ENCODE data around the gene KMT2C. TPM values are rescaled to one million over a fixed set of nuclear protein-coding genes. Genes with fewer than 3 reads are reported as not detected.
"Not testable (repeated sequence)": the region's sequence is repeated elsewhere in the genome, so short reads cannot be mapped to it uniquely, and the experiment has no call there.

Gene KMT2C
- total RNA-seq, 1 experiment from 2014 or later, result 8.7 TPM

GRCh38 chr7:152383341-152384234 lies 52.2 kb downstream of the KMT2C start:
- no peak overlapping the region for H3K4me3 ChIP-seq
- no peaks in the 10 kb centered on the region for H3K36me3 ChIP-seq
- DNase-seq, result peak; percentile 17
- H3K9me3 ChIP-seq, result no peaks in the 10 kb centered on the region
- H3K27me3 ChIP-seq, result no peaks in the 10 kb centered on the region

- DNase-seq, result no peak
- H3K4me3 ChIP-seq, result no peak overlapping the region
- no peaks in the 10 kb centered on the region for H3K27me3 ChIP-seq
- H3K36me3 ChIP-seq, result no peaks in the 10 kb centered on the region
- H3K9me3 ChIP-seq, result no peaks in the 10 kb centered on the region
Measured at GRCh38 chr7:152382244-152382643, 53.6 kb downstream of the KMT2C start.

- not testable (repeated sequence) for H3K9me3 ChIP-seq, DNase-seq, H3K36me3 ChIP-seq, H3K4me3 ChIP-seq, H3K27me3 ChIP-seq
Measured at GRCh38 chr7:152380931-152381578, 54.7 kb downstream of the KMT2C start.

- H3K36me3 ChIP-seq, DNase-seq: not testable (repeated sequence)
Measured at GRCh38 chr7:152378497-152378896, 57.3 kb downstream of the KMT2C start.

GRCh38 chr7:152376716-152377484 lies 58.9 kb downstream of the KMT2C start:
- not testable (repeated sequence) for H3K36me3 ChIP-seq, DNase-seq, H3K4me3 ChIP-seq, H3K27me3 ChIP-seq, H3K9me3 ChIP-seq

More at GRCh38 chr7:152378497-152378896, 57.3 kb downstream of the KMT2C start:
- not testable (repeated sequence) for H3K27me3 ChIP-seq, H3K4me3 ChIP-seq, H3K9me3 ChIP-seq

- H3K9me3 ChIP-seq, result no peaks in the 10 kb centered on the region; the same call in 1 of the 2 replicates
- DNase-seq, result no peak
- H3K4me3 ChIP-seq, result no peak overlapping the region
- H3K27me3 ChIP-seq, result no peaks in the 10 kb centered on the region
- H3K36me3 ChIP-seq, result no peaks in the 10 kb centered on the region; the same call in 1 of the 2 replicates
Measured at GRCh38 chr7:152370297-152370696, 65.5 kb downstream of the KMT2C start.

GRCh38 chr7:152369518-152369917 lies 66.3 kb downstream of the KMT2C start:
- H3K4me3 ChIP-seq, result no peak overlapping the region
- no peak for DNase-seq
- no peaks in the 10 kb centered on the region; the same call in 1 of the 2 replicates for H3K9me3 ChIP-seq
- no peaks in the 10 kb centered on the region for H3K27me3 ChIP-seq
- no peaks in the 10 kb centered on the region; the same call in 1 of the 2 replicates for H3K36me3 ChIP-seq

- H3K4me3 ChIP-seq, result no peak overlapping the region
- no peaks in the 10 kb centered on the region; the same call in 1 of the 2 replicates for H3K36me3 ChIP-seq
- H3K9me3 ChIP-seq, result no peaks in the 10 kb centered on the region
- no peaks in the 10 kb centered on the region for H3K27me3 ChIP-seq
- DNase-seq, result no peak
Measured at GRCh38 chr7:152367170-152367569, 68.6 kb downstream of the KMT2C start.

GRCh38 chr7:152366662-152367061 lies 69.1 kb downstream of the KMT2C start:
- Histone ChIP-seq H3K36me3 (no peaks in the 10 kb centered on the region; the same call in 1 of the 2 replicates), H3K27me3 (no peaks in the 10 kb centered on the region), H3K4me3 (no peak overlapping the region), H3K9me3 (no peaks in the 10 kb centered on the region)
- DNase-seq, result no peak

- Histone ChIP-seq H3K9me3 (no peaks in the 10 kb centered on the region), H3K4me3 (no peak overlapping the region), H3K27me3 (no peaks in the 10 kb centered on the region), H3K36me3 (no peaks in the 10 kb centered on the region; the same call in 1 of the 2 replicates)
- no peak for DNase-seq
Measured at GRCh38 chr7:152365982-152366603, 69.7 kb downstream of the KMT2C start.

- no peaks in the 10 kb centered on the region; the same call in 1 of the 2 replicates for H3K36me3 ChIP-seq
- H3K27me3 ChIP-seq, result no peaks in the 10 kb centered on the region
- DNase-seq, result no peak
- H3K4me3 ChIP-seq, result no peak overlapping the region
- no peaks in the 10 kb centered on the region for H3K9me3 ChIP-seq
Measured at GRCh38 chr7:152363798-152364197, 72.0 kb downstream of the KMT2C start.

- Histone ChIP-seq H3K4me3 (no peak overlapping the region), H3K27me3 (no peaks in the 10 kb centered on the region), H3K9me3 (no peaks in the 10 kb centered on the region), H3K36me3 (no peaks in the 10 kb centered on the region; the same call in 1 of the 2 replicates)
- no peak for DNase-seq
Measured at GRCh38 chr7:152362128-152362926, 73.5 kb downstream of the KMT2C start.

GRCh38 chr7:152355474-152356057 lies 80.2 kb downstream of the KMT2C start:
- H3K4me3 ChIP-seq, result no peak overlapping the region
- no peaks in the 10 kb centered on the region for H3K27me3 ChIP-seq
- no peaks in the 10 kb centered on the region for H3K9me3 ChIP-seq
- H3K36me3 ChIP-seq, result peaks cover 4% of the 10 kb centered on the region
- no peak for DNase-seq

- no peaks in the 10 kb centered on the region for H3K9me3 ChIP-seq
- DNase-seq, result no peak
- H3K27me3 ChIP-seq, result no peaks in the 10 kb centered on the region
- no peak overlapping the region for H3K4me3 ChIP-seq
- H3K36me3 ChIP-seq, result peaks cover 7% of the 10 kb centered on the region
Measured at GRCh38 chr7:152354061-152354460, 81.7 kb downstream of the KMT2C start.

- H3K27me3 ChIP-seq, DNase-seq, H3K4me3 ChIP-seq, H3K9me3 ChIP-seq: not testable (repeated sequence)
- peaks cover 11% of the 10 kb centered on the region for H3K36me3 ChIP-seq
Measured at GRCh38 chr7:152353281-152353680, 82.5 kb downstream of the KMT2C start.

Data from MG63 (cell line).